Effector CD4-positive, alpha-beta T cell (primary cell): ENCODE data around the gene THADA.
"Not testable (repeated sequence)": the region's sequence is repeated elsewhere in the genome, so short reads cannot be mapped to it uniquely, and the experiment has no call there.

Source experiments
- DNase-seq: peaks from one replicate; pipeline ENCODE4 v3.0.0-alpha.2; 2020

THADA gene

GRCh38 chr2:43199492-43200488, 396.0 kb downstream of the THADA start:
- DNase-seq, result no peak

- no peak for DNase-seq
Observed at GRCh38 chr2:43198263-43198662, 397.6 kb downstream of the THADA start.

- no peak for DNase-seq
Observed at GRCh38 chr2:43197588-43197896, 398.3 kb downstream of the THADA start.

- DNase-seq, result no peak
Observed at GRCh38 chr2:43196768-43197587, 398.9 kb downstream of the THADA start.

- DNase-seq, result no peak
Observed at GRCh38 chr2:43194121-43194869, 401.5 kb downstream of the THADA start.

- DNase-seq, result no peak
Observed at GRCh38 chr2:43193652-43194120, 402.2 kb downstream of the THADA start.

GRCh38 chr2:43192744-43193651, 402.8 kb downstream of the THADA start:
- no peak for DNase-seq

- no peak for DNase-seq
Observed at GRCh38 chr2:43191947-43192516, 403.8 kb downstream of the THADA start.

- DNase-seq, result no peak
Observed at GRCh38 chr2:43190311-43191052, 405.4 kb downstream of the THADA start.

- not testable (repeated sequence) for DNase-seq
Observed at GRCh38 chr2:43189861-43190260, 406.0 kb downstream of the THADA start.

GRCh38 chr2:43188561-43189386, 407.1 kb downstream of the THADA start:
- no peak for DNase-seq

GRCh38 chr2:43186679-43187374, 409.0 kb downstream of the THADA start:
- no peak for DNase-seq

GRCh38 chr2:43186321-43186678, 409.5 kb downstream of the THADA start:
- DNase-seq, result no peak

- no peak for DNase-seq
Observed at GRCh38 chr2:43185146-43185545, 410.7 kb downstream of the THADA start.

GRCh38 chr2:43184339-43184895, 411.4 kb downstream of the THADA start:
- no peak for DNase-seq

GRCh38 chr2:43183743-43184142, 412.1 kb downstream of the THADA start:
- no peak for DNase-seq

- DNase-seq, result no peak
Observed at GRCh38 chr2:43180897-43181296, 414.9 kb downstream of the THADA start.
